CD1c-positive myeloid dendritic cell (primary cell): ENCODE measurements around the gene HRH2.
"Not testable (repeated sequence)": the region's sequence is repeated elsewhere in the genome, so short reads cannot be mapped to it uniquely, and the experiment has no call there.

ENCODE experiments used
- DNase-seq: peaks from one replicate; pipeline ENCODE4 v3.0.0-alpha.2; 2016; ENCODE audit errors: extremely low spot score

The HRH2 gene

GRCh38 chr5:175657593-175658271 lies at the start of gene HRH2:
HRH2 (plus strand) TSS chr5:175658071; CDS start chr5:175683234, 25,163 bp downstream.
- DNase-seq = peak; percentile 59

GRCh38 chr5:175609526-175609925 lies 48.3 kb upstream of the HRH2 start:
- no peak for DNase-seq

- no peak for DNase-seq
These were observed 47.5 kb upstream of the HRH2 start for GRCh38 chr5:175610381-175610780.

DNA sequence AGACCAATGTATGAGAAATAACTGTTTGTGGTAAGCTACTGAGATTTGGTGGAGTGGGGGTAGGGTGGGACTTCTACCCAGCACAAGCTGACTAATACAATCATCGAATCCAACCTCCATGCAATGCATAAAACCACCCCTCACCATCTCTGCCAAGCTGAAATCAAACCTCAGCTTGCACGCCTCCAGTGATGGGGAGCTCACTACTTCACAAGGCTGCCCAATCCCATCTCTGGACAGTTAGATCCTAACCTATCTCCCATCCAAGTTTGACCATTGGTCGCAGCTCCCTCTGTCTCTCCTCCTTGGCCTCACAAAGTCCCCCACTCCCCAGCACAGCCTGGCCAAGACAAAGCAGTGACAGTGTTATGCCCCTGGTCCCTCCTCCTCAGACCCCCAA lies 47.0 kb upstream of the HRH2 start:
- DNase-seq = no peak

DNA sequence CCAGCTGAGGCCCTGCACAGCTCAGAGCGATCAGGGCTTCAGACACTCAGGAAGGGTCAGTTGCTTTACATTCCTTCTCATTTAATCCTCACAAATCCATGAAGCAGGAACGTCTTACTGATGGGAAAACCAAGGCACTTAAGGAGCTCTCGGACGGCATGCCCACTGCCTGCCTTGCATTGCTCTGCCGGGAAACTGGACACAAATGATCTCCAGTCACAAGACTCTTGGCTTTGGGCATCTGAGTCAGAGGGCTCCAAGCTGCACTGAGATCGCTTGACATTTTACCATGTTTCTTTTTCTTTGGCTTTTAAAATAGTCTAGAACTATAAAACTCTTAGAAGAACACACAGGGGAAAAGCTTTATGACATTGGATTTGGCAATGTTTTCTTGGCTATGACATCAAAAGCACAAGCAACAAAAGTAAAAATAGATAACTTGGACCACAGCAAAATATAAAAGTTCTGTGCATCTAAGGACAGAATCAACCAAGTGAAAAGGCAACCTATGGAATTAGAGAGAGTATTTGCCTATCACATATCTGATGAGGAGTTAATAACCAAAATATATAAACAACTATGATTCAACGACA lies 43.6 kb upstream of the HRH2 start:
- no peak for DNase-seq

GRCh38 chr5:175614861-175615260 lies 43.0 kb upstream of the HRH2 start:
- DNase-seq = no peak

- DNase-seq = no peak
These were observed 41.8 kb upstream of the HRH2 start for GRCh38 chr5:175616083-175616482.

GRCh38 chr5:175616527-175616926 lies 41.3 kb upstream of the HRH2 start:
- DNase-seq = not testable (repeated sequence)

- peak; percentile 16 for DNase-seq
These were observed 40.4 kb upstream of the HRH2 start for GRCh38 chr5:175617447-175617846.

DNA sequence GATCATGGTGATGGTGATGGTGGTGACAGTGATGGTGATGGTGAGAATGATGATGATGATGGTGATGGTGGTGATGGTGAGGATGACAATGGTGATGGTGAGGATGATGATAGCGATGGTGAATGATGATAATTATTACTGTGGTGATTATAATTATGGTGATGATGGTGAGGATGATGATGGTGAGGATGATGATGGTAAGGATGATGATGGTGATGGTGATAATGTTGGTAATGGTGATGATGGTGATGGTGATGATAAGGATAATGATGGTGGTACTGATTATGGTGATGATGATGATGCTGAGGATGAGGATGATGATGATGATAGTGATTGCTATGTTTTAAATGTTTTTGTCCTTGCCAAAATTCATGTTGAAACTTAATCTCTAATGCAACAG lies 37.3 kb upstream of the HRH2 start:
- no peak for DNase-seq

- no peak for DNase-seq
These were observed 35.9 kb upstream of the HRH2 start for GRCh38 chr5:175621971-175622370.

DNA sequence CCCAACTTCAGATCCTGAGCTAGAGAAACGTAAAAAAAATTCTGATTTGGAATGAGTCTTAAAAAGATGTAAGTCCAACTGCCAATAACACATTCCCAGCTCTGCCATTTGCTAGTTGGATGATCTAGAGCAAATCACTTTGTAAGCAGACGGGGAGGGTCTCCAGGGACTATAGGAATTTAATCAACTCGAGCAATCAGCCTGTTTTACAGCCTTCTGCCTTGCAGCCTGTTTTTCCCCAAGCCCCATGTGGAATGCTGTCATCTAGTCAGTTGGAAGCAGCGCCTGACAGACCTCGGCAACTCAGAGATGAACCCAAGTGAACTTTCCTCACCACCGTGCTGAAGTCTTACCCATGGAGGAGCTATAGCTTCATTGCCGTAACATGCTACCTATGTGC lies 34.8 kb upstream of the HRH2 start:
- no peak for DNase-seq

DNA sequence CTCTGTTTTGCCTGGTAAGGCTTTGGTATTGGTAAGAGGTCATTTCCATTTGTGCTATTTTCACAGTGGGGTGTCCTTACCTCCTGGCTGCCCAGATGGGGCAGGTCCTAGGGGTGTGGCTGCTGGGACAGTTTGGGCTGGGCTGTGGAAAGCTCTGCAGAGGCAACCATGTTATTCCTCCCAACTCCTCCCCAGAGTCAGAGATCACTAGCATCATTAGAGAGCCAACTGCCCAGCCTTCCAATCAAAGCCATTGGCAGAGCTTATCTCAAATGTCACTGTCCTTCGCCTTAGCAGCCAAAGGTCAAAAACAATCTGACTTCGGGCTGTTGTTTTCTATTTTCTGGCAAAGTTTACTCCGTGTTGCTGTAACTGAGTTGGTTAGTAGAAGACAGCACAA lies 33.6 kb upstream of the HRH2 start:
- DNase-seq = no peak

GRCh38 chr5:175627005-175627404 lies 30.9 kb upstream of the HRH2 start:
- DNase-seq = no peak

- DNase-seq = no peak
These were observed 30.1 kb upstream of the HRH2 start for GRCh38 chr5:175627739-175628138.

DNA sequence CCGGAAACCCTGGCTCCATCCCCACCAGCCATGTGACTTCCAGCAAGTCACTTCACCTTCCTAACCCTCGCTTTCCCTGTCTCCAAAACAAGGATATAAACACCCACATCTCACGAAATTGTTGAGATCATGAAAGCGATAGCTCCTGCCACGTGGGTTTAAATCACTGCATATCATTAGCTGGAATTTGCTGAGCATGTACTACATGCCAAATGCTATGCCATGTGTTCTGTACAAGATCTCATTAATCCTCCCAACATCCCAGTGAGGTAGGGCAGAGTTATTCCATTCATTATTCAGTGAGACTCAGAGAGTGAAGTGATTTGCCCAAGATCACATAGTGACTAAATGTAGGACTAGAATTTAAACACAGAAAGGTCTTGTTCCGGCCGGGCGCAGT lies 29.2 kb upstream of the HRH2 start:
- DNase-seq = no peak

- DNase-seq = no peak
These were observed 28.6 kb upstream of the HRH2 start for GRCh38 chr5:175629261-175629660.

- DNase-seq = no peak
These were observed 28.1 kb upstream of the HRH2 start for GRCh38 chr5:175629793-175630192.

- DNase-seq = no peak
These were observed 21.9 kb upstream of the HRH2 start for GRCh38 chr5:175635854-175636584.

DNA sequence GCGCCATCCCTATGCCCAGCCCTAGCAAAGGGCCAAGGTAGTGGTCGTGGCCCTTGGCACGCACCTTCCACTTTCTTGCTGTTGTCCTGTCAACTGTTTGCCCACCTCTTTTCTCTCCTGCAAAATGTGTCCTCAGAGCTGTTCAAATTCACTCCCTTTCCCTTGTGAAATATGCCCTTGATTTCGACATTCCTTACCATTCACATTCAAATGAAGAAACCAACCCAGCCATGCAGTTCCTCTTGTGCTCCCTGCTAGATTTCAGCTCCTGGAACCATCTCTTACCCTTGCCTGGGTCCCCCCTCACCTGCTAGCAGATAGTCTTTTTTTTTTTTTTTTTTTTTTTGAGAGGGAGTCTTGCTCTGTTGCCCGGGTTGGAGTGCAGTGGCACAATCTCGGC lies 19.6 kb upstream of the HRH2 start:
- DNase-seq = peak; percentile 78

- DNase-seq = peak; percentile 49
These were observed 17.6 kb upstream of the HRH2 start for GRCh38 chr5:175640106-175640775.

DNA sequence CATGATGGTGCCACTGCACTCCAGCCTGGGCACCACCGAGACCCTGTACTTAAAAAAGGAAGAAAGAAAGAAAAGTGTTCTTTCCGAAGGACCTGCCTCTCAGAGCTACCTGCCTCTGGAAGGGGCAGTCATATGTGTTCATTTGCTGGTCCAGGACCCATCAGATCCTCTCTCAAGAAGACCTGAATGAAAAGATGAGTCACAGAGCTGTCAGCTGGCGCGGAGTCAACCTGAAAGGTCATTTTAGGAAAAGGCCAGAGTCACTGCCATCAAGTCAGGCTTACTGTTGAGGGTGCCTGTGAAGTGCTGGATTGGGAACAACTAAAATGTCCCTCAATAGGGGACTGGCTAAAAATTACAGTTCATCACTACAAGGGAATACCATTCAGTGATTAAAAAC lies 14.9 kb upstream of the HRH2 start:
- no peak for DNase-seq

GRCh38 chr5:175646251-175646650 lies 11.6 kb upstream of the HRH2 start:
- no peak for DNase-seq
